GM23338 (cell line): Measurements from ENCODE around the gene GPRIN2.

Experiments
- CREB1 ChIP-seq: fragments of 250-450 bp; sonication (Bioruptor Pico); IDR thresholded peaks from 2 replicates; pipeline ENCODE4 v1.5.0; 2020; ENCODE audit warnings: low read depth, mild to moderate bottlenecking, moderate library complexity
- CTCF ChIP-seq, 2 experiments: fragments of 200-600 bp in 1 of 2; sonication (generic) in 1 of 2; conservative IDR thresholded peaks; 2 replicates each; pipeline versions ENCODE4 v1.5.1 to v1.6.1; 2016 to 2017; ENCODE audit warnings: antibody characterized with exemption in 2 of 2, low read depth in 2 of 2, mild to moderate bottlenecking in 2 of 2, moderate library complexity in 1 of 2
- EZH2 ChIP-seq: fragments of 200-600 bp; sonication (generic); IDR thresholded peaks from one replicate; pipeline ENCODE4 v1.8.0; 2017; ENCODE audit warnings: antibody characterized with exemption, mild to moderate bottlenecking, low read depth; ENCODE audit not compliant: unreplicated experiment
- EZH2phosphoT487 ChIP-seq: fragments of 200-600 bp; sonication (generic); IDR thresholded peaks from one replicate; pipeline ENCODE4 v1.8.1; 2018; ENCODE audit warnings: antibody characterized with exemption; ENCODE audit not compliant: unreplicated experiment
- JUNB ChIP-seq: IDR thresholded peaks from one replicate; pipeline ENCODE4 v1.6.1; 2016; ENCODE audit warnings: antibody characterized with exemption; ENCODE audit not compliant: unreplicated experiment
- POLR2AphosphoS5 ChIP-seq: IDR thresholded peaks from 2 replicates; pipeline ENCODE4 v1.6.1; 2016; ENCODE audit warnings: antibody characterized with exemption, low read depth
- REST ChIP-seq: IDR thresholded peaks from one replicate; pipeline ENCODE4 v1.6.1; 2018; ENCODE audit warnings: antibody characterized with exemption; ENCODE audit not compliant: unreplicated experiment

- no peak for TF ChIP-seq POLR2AphosphoS5
- no peak for TF ChIP-seq CTCF (conservative IDR thresholded peaks at IDR 0.05; ENCODE audit: low read depth in 2 of 2)
- TF ChIP-seq JUNB, result no peak
- no peak for TF ChIP-seq CREB1
- no peak for TF ChIP-seq REST
- no peak for TF ChIP-seq EZH2
- TF ChIP-seq EZH2phosphoT487, result no peak
These were observed 36.1 kb downstream of the GPRIN2 start for GRCh38 chr10:46520381-46520780.
